ENCODE measurements around the gene DCST1.

The DCST1 gene

GRCh38 chr1:155014709-155015508 lies 18.7 kb upstream of the DCST1 start:
- DNase-seq, result no peak

GRCh38 chr1:155015527-155016230 lies 17.9 kb upstream of the DCST1 start:
- no peak for DNase-seq

GRCh38 chr1:155016231-155016831 lies 17.3 kb upstream of the DCST1 start:
- no peak for DNase-seq

- DNase-seq, result peak; percentile 85
Observed at GRCh38 chr1:155017041-155017945, 16.3 kb upstream of the DCST1 start.

GRCh38 chr1:155017946-155018316 lies 15.7 kb upstream of the DCST1 start:
- no peak for DNase-seq

- no peak for DNase-seq
Observed at GRCh38 chr1:155018617-155019348, 14.8 kb upstream of the DCST1 start.

GRCh38 chr1:155019377-155020245 lies 14.0 kb upstream of the DCST1 start:
- no peak for DNase-seq

- DNase-seq, result no peak
Observed at GRCh38 chr1:155022136-155022926, 11.3 kb upstream of the DCST1 start.

GRCh38 chr1:155022927-155023236 lies 10.7 kb upstream of the DCST1 start:
- no peak for DNase-seq

GRCh38 chr1:155023627-155024026 lies 10.0 kb upstream of the DCST1 start:
- no peak for DNase-seq

- no peak for DNase-seq
Observed at GRCh38 chr1:155024315-155024714, 9.3 kb upstream of the DCST1 start.

GRCh38 chr1:155026154-155026553 lies 7.5 kb upstream of the DCST1 start:
- DNase-seq, result no peak

GRCh38 chr1:155026588-155026987 lies 7.0 kb upstream of the DCST1 start:
- no peak for DNase-seq

- no peak for DNase-seq
Observed at GRCh38 chr1:155029513-155030242, 3.9 kb upstream of the DCST1 start.

GRCh38 chr1:155030243-155030795 lies 3.3 kb upstream of the DCST1 start:
- no peak for DNase-seq

- DNase-seq, result no peak
Observed at GRCh38 chr1:155030899-155031298, 2.7 kb upstream of the DCST1 start.

- no peak for DNase-seq
Observed at GRCh38 chr1:155032886-155033285, 738 bp upstream of the DCST1 start.

- DNase-seq, result no peak
Observed at GRCh38 chr1:155034318-155035208, 939 bp downstream of the DCST1 start.

All from effector CD4-positive, alpha-beta T cell (primary cell).